HEK293 (cell line): ENCODE data around the gene ZNF865.

Source experiments
- FEZF1 ChIP-seq: fragments of 450-650 bp; formaldehyde crosslinking; IDR thresholded peaks from 2 replicates; pipeline ENCODE4 v1.5.1; 2016; ENCODE audit warnings: missing biosample characterization, missing genetic modification characterization
- KLF1 ChIP-seq: fragments of 450-650 bp; formaldehyde crosslinking; IDR thresholded peaks from 2 replicates; pipeline ENCODE4 v1.5.1; 2016; ENCODE audit warnings: missing biosample characterization, missing genetic modification characterization
- KLF16 ChIP-seq: fragments of 450-650 bp; formaldehyde crosslinking; IDR thresholded peaks from 2 replicates; pipeline ENCODE4 v1.5.1; 2017; ENCODE audit warnings: missing biosample characterization, missing genetic modification characterization
- KLF8 ChIP-seq: fragments of 450-650 bp; formaldehyde crosslinking; IDR thresholded peaks from 2 replicates; pipeline ENCODE4 v1.5.1; 2016; ENCODE audit warnings: missing biosample characterization, missing genetic modification characterization
- SP3 ChIP-seq: fragments of 450-650 bp; formaldehyde crosslinking; IDR thresholded peaks from 2 replicates; pipeline ENCODE4 v1.5.1; 2016; ENCODE audit warnings: missing biosample characterization, missing genetic modification characterization
- SP7 ChIP-seq: fragments of 450-650 bp; formaldehyde crosslinking; IDR thresholded peaks from 2 replicates; pipeline ENCODE4 v1.5.1; 2016; ENCODE audit warnings: missing biosample characterization, missing genetic modification characterization
- YY1 ChIP-seq: fragments of 450-650 bp; formaldehyde crosslinking; IDR thresholded peaks from 2 replicates; pipeline ENCODE4 v1.5.1; 2018; ENCODE audit warnings: missing biosample characterization, missing genetic modification characterization
- ZBTB17 ChIP-seq: fragments of 450-650 bp; formaldehyde crosslinking; IDR thresholded peaks from 2 replicates; pipeline ENCODE4 v1.5.1; 2016; ENCODE audit warnings: missing biosample characterization, missing genetic modification characterization
- ZBTB20 ChIP-seq: fragments of 450-650 bp; formaldehyde crosslinking; IDR thresholded peaks from 2 replicates; pipeline ENCODE4 v1.5.1; 2016; ENCODE audit warnings: missing biosample characterization, missing genetic modification characterization
- ZBTB21 ChIP-seq: fragments of 450-650 bp; formaldehyde crosslinking; IDR thresholded peaks from 2 replicates; pipeline ENCODE4 v1.5.1; 2017; ENCODE audit warnings: missing biosample characterization, missing genetic modification characterization
- ZFP3 ChIP-seq: fragments of 450-650 bp; formaldehyde crosslinking; IDR thresholded peaks from 2 replicates; pipeline ENCODE4 v1.5.1; 2016; ENCODE audit warnings: low read depth, missing biosample characterization, missing genetic modification characterization
- ZNF112 ChIP-seq: fragments of 450-650 bp; formaldehyde crosslinking; IDR thresholded peaks from 2 replicates; pipeline ENCODE4 v1.5.0; 2017; ENCODE audit warnings: missing biosample characterization, missing genetic modification characterization
- ZNF121 ChIP-seq: fragments of 450-650 bp; formaldehyde crosslinking; IDR thresholded peaks from 2 replicates; pipeline ENCODE4 v1.5.1; 2016; ENCODE audit warnings: missing biosample characterization, missing genetic modification characterization
- ZNF175 ChIP-seq: fragments of 450-650 bp; formaldehyde crosslinking; IDR thresholded peaks from 2 replicates; pipeline ENCODE4 v1.5.1; 2016; ENCODE audit warnings: missing biosample characterization, missing genetic modification characterization
- ZNF335 ChIP-seq: fragments of 450-650 bp; formaldehyde crosslinking; conservative IDR thresholded peaks from 2 replicates; pipeline ENCODE4 v1.5.1; 2016; ENCODE audit warnings: missing biosample characterization, missing genetic modification characterization
- ZNF521 ChIP-seq: fragments of 450-650 bp; formaldehyde crosslinking; IDR thresholded peaks from 2 replicates; pipeline ENCODE4 v1.5.1; 2017; ENCODE audit warnings: missing biosample characterization, mild to moderate bottlenecking, missing genetic modification characterization
- ZNF560 ChIP-seq: fragments of 450-650 bp; formaldehyde crosslinking; IDR thresholded peaks from 2 replicates; pipeline ENCODE4 v1.5.1; 2017; ENCODE audit warnings: missing biosample characterization, missing genetic modification characterization, borderline replicate concordance
- ZNF610 ChIP-seq: fragments of 450-650 bp; formaldehyde crosslinking; IDR thresholded peaks from 2 replicates; pipeline ENCODE4 v1.5.1; 2016; ENCODE audit warnings: missing biosample characterization, missing genetic modification characterization, borderline replicate concordance
- ZNF654 ChIP-seq: fragments of 450-650 bp; formaldehyde crosslinking; IDR thresholded peaks from 2 replicates; pipeline ENCODE4 v1.5.1; 2016; ENCODE audit warnings: low read depth, missing biosample characterization, missing genetic modification characterization
- ZNF843 ChIP-seq: fragments of 450-650 bp; formaldehyde crosslinking; IDR thresholded peaks from 2 replicates; pipeline ENCODE4 v1.5.1; 2016; ENCODE audit warnings: missing biosample characterization, missing genetic modification characterization
- TF ChIP-seq, protein P1 (sequence below): fragments of 450-650 bp; formaldehyde crosslinking; IDR thresholded peaks from 2 replicates; pipeline ENCODE4 v1.5.1; 2016; ENCODE audit warnings: missing biosample characterization, missing genetic modification characterization
- TF ChIP-seq, protein P2 (sequence below): fragments of 450-650 bp; formaldehyde crosslinking; IDR thresholded peaks from 2 replicates; pipeline ENCODE4 v1.5.1; 2016; ENCODE audit warnings: missing biosample characterization, missing genetic modification characterization
- TF ChIP-seq, protein P3 (sequence below): fragments of 450-650 bp; formaldehyde crosslinking; conservative IDR thresholded peaks from 2 replicates; pipeline ENCODE4 v1.5.1; 2016; ENCODE audit warnings: low read depth, missing biosample characterization, missing genetic modification characterization
- TF ChIP-seq, protein P4 (sequence below): fragments of 450-650 bp; formaldehyde crosslinking; IDR thresholded peaks from 2 replicates; pipeline ENCODE4 v1.5.1; 2016; ENCODE audit warnings: missing biosample characterization, missing genetic modification characterization
- TF ChIP-seq, protein P5 (sequence below): fragments of 450-650 bp; formaldehyde crosslinking; IDR thresholded peaks from 2 replicates; pipeline ENCODE4 v1.5.1; 2016; ENCODE audit warnings: missing biosample characterization, missing genetic modification characterization
- TF ChIP-seq, protein P6 (sequence below): fragments of 450-650 bp; formaldehyde crosslinking; IDR thresholded peaks from 2 replicates; pipeline ENCODE4 v1.5.1; 2016; ENCODE audit warnings: missing biosample characterization, missing genetic modification characterization

The ZNF865 gene

DNA sequence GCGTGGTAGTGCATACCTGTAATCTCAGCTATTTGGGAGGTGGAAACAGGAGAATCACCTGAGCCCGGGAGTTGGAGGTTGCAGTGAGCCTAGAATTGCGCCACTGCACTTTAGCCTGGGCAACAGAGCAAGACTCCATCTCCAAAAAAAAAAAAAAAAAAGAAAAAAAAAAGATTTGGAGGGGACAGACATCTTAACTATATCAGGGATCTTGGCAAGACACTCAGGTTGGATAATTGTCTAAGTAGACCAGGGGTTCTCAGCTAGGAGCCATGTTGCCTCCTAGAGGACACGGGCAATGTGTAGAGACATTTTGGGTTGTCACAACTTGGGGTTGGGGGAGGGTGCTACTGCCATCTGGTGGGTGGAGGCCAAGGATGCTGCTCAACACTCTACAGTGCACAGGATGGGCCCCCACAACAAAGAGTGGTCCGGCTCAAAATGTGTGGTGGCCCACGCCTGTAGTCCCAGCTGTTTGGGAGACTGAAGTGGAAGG, 33.5 kb downstream of the ZNF865 start (continued):
- no peak for TF ChIP-seq ZNF521 (tag by site-specific recombination)
- 0 out of 2 replicates have a peak, but pooled peaks have one; percentile 14 for TF ChIP-seq FEZF1 (tag by site-specific recombination)
- TF ChIP-seq, protein P1, sequence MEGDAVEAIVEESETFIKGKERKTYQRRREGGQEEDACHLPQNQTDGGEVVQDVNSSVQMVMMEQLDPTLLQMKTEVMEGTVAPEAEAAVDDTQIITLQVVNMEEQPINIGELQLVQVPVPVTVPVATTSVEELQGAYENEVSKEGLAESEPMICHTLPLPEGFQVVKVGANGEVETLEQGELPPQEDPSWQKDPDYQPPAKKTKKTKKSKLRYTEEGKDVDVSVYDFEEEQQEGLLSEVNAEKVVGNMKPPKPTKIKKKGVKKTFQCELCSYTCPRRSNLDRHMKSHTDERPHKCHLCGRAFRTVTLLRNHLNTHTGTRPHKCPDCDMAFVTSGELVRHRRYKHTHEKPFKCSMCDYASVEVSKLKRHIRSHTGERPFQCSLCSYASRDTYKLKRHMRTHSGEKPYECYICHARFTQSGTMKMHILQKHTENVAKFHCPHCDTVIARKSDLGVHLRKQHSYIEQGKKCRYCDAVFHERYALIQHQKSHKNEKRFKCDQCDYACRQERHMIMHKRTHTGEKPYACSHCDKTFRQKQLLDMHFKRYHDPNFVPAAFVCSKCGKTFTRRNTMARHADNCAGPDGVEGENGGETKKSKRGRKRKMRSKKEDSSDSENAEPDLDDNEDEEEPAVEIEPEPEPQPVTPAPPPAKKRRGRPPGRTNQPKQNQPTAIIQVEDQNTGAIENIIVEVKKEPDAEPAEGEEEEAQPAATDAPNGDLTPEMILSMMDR (tag by site-specific recombination): peak; percentile 88
- TF ChIP-seq SP7: peak; percentile 66
- TF ChIP-seq KLF8: 0 out of 2 replicates have a peak, but pooled peaks have one; percentile 37
- TF ChIP-seq ZNF335 (tag by site-specific recombination): peak; percentile 48
- no peak for TF ChIP-seq ZFP3
- TF ChIP-seq ZBTB21 (tag by site-specific recombination): no peak
- TF ChIP-seq, protein P2, sequence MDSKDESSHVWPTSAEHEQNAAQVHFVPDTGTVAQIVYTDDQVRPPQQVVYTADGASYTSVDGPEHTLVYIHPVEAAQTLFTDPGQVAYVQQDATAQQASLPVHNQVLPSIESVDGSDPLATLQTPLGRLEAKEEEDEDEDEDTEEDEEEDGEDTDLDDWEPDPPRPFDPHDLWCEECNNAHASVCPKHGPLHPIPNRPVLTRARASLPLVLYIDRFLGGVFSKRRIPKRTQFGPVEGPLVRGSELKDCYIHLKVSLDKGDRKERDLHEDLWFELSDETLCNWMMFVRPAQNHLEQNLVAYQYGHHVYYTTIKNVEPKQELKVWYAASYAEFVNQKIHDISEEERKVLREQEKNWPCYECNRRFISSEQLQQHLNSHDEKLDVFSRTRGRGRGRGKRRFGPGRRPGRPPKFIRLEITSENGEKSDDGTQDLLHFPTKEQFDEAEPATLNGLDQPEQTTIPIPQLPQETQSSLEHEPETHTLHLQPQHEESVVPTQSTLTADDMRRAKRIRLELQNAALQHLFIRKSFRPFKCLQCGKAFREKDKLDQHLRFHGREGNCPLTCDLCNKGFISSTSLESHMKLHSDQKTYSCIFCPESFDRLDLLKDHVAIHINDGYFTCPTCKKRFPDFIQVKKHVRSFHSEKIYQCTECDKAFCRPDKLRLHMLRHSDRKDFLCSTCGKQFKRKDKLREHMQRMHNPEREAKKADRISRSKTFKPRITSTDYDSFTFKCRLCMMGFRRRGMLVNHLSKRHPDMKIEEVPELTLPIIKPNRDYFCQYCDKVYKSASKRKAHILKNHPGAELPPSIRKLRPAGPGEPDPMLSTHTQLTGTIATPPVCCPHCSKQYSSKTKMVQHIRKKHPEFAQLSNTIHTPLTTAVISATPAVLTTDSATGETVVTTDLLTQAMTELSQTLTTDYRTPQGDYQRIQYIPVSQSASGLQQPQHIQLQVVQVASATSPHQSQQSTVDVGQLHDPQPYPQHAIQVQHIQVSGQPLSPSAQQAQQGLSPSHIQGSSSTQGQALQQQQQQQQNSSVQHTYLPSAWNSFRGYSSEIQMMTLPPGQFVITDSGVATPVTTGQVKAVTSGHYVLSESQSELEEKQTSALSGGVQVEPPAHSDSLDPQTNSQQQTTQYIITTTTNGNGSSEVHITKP (tag by site-specific recombination): peak; percentile 99
- no peak for TF ChIP-seq ZNF175 (tag by site-specific recombination)
- TF ChIP-seq, protein P3, sequence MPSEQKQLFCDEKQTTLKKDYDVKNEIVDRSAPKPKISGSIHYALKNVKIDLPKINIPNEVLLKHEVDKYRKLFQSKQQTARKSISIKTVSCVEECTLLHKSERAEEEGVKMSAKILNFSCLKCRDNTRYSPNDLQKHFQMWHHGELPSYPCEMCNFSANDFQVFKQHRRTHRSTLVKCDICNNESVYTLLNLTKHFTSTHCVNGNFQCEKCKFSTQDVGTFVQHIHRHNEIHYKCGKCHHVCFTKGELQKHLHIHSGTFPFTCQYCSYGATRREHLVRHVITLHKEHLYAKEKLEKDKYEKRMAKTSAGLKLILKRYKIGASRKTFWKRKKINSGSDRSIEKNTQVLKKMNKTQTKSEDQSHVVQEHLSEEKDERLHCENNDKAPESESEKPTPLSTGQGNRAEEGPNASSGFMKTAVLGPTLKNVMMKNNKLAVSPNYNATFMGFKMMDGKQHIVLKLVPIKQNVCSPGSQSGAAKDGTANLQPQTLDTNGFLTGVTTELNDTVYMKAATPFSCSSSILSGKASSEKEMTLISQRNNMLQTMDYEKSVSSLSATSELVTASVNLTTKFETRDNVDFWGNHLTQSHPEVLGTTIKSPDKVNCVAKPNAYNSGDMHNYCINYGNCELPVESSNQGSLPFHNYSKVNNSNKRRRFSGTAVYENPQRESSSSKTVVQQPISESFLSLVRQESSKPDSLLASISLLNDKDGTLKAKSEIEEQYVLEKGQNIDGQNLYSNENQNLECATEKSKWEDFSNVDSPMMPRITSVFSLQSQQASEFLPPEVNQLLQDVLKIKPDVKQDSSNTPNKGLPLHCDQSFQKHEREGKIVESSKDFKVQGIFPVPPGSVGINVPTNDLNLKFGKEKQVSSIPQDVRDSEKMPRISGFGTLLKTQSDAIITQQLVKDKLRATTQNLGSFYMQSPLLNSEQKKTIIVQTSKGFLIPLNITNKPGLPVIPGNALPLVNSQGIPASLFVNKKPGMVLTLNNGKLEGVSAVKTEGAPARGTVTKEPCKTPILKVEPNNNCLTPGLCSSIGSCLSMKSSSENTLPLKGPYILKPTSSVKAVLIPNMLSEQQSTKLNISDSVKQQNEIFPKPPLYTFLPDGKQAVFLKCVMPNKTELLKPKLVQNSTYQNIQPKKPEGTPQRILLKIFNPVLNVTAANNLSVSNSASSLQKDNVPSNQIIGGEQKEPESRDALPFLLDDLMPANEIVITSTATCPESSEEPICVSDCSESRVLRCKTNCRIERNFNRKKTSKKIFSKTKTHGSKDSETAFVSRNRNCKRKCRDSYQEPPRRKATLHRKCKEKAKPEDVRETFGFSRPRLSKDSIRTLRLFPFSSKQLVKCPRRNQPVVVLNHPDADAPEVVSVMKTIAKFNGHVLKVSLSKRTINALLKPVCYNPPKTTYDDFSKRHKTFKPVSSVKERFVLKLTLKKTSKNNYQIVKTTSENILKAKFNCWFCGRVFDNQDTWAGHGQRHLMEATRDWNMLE (tag by site-specific recombination): peak; percentile 73
- TF ChIP-seq ZBTB17: peak; percentile 38
- 0 out of 2 replicates have a peak, but pooled peaks have one; percentile 22 for TF ChIP-seq SP3 (tag by site-specific recombination)
- TF ChIP-seq ZNF654 (tag by site-specific recombination): peak; percentile 36
- TF ChIP-seq, protein P4, sequence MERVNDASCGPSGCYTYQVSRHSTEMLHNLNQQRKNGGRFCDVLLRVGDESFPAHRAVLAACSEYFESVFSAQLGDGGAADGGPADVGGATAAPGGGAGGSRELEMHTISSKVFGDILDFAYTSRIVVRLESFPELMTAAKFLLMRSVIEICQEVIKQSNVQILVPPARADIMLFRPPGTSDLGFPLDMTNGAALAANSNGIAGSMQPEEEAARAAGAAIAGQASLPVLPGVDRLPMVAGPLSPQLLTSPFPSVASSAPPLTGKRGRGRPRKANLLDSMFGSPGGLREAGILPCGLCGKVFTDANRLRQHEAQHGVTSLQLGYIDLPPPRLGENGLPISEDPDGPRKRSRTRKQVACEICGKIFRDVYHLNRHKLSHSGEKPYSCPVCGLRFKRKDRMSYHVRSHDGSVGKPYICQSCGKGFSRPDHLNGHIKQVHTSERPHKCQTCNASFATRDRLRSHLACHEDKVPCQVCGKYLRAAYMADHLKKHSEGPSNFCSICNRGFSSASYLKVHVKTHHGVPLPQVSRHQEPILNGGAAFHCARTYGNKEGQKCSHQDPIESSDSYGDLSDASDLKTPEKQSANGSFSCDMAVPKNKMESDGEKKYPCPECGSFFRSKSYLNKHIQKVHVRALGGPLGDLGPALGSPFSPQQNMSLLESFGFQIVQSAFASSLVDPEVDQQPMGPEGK: peak; percentile 57
- 0 out of 2 replicates have a peak, but pooled peaks have one; percentile 9 for TF ChIP-seq KLF1 (tag by site-specific recombination)
- TF ChIP-seq, protein P5, sequence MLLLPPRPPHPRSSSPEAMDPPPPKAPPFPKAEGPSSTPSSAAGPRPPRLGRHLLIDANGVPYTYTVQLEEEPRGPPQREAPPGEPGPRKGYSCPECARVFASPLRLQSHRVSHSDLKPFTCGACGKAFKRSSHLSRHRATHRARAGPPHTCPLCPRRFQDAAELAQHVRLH (tag by site-specific recombination): peak; percentile 76; the same call in 1 of the 2 replicates
- no peak for TF ChIP-seq ZNF560 (tag by site-specific recombination)
- peak; percentile 73; the same call in 1 of the 2 replicates for TF ChIP-seq ZBTB20 (tag by site-specific recombination)
- peak; percentile 73; the same call in 1 of the 2 replicates for TF ChIP-seq ZNF121
- peak; percentile 42; the same call in 1 of the 2 replicates for TF ChIP-seq ZNF610 (tag by site-specific recombination)
- TF ChIP-seq KLF16: peak; percentile 55; the same call in 1 of the 2 replicates
- 0 out of 2 replicates have a peak, but pooled peaks have one; percentile 45 for TF ChIP-seq ZNF843
- TF ChIP-seq, protein P6, sequence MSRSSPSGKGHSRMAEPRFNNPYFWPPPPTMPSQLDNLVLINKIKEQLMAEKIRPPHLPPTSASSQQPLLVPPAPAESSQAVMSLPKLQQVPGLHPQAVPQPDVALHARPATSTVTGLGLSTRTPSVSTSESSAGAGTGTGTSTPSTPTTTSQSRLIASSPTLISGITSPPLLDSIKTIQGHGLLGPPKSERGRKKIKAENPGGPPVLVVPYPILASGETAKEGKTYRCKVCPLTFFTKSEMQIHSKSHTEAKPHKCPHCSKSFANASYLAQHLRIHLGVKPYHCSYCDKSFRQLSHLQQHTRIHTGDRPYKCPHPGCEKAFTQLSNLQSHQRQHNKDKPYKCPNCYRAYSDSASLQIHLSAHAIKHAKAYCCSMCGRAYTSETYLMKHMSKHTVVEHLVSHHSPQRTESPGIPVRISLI (tag by site-specific recombination): peak; percentile 80
- TF ChIP-seq YY1 (tag by site-specific recombination): peak; percentile 53; the same call in 1 of the 2 replicates
- no peak for TF ChIP-seq ZNF112
